ENCODE measurements around the gene NTN4. TPM values are rescaled to one million over a fixed set of nuclear protein-coding genes. Genes with fewer than 3 reads are reported as not detected.

NTN4 gene
- total RNA-seq, 1 donor from 2014 or later, result 336 TPM

- H3K36me3 Mint-ChIP-seq (ENCODE audit: low read depth), result peaks cover 37% of the 10 kb centered on the region
- no peaks in the 10 kb centered on the region for H3K27me3 Mint-ChIP-seq (ENCODE audit: low read depth)
- peaks cover 36% of the 10 kb centered on the region for H3K4me1 Mint-ChIP-seq (ENCODE audit: low read depth)
- no peak for TF ChIP-seq CTCF (IDR thresholded peaks at IDR 0.05)
- peaks cover 4% of the 10 kb centered on the region for H3K9me3 Mint-ChIP-seq (ENCODE audit: low read depth)
- H3K4me3 Mint-ChIP-seq (ENCODE audit: unreplicated experiment), result no peak overlapping the region
- no peak for DNase-seq (ENCODE audit: low spot score)
- peak overlapping the region; percentile 45 for H3K27ac Mint-ChIP-seq (ENCODE audit: unreplicated experiment)
These were observed 59.0 kb downstream of the NTN4 start for GRCh38 chr12:95731519-95731958.

- H3K4me1 Mint-ChIP-seq (ENCODE audit: low read depth), result peaks cover 35% of the 10 kb centered on the region
- no peak overlapping the region for H3K27ac Mint-ChIP-seq (ENCODE audit: unreplicated experiment)
- no peak overlapping the region for H3K4me3 Mint-ChIP-seq (ENCODE audit: unreplicated experiment)
- peaks cover 9% of the 10 kb centered on the region for H3K9me3 Mint-ChIP-seq (ENCODE audit: low read depth)
- H3K36me3 Mint-ChIP-seq (ENCODE audit: low read depth), result peaks cover 41% of the 10 kb centered on the region
- DNase-seq (ENCODE audit: low spot score), result no peak
- TF ChIP-seq CTCF (IDR thresholded peaks at IDR 0.05), result no peak
- no peaks in the 10 kb centered on the region for H3K27me3 Mint-ChIP-seq (ENCODE audit: low read depth)
These were observed 60.1 kb downstream of the NTN4 start for GRCh38 chr12:95730457-95730856.

- no peak overlapping the region for H3K4me3 Mint-ChIP-seq (ENCODE audit: unreplicated experiment)
- peaks cover 9% of the 10 kb centered on the region for H3K9me3 Mint-ChIP-seq (ENCODE audit: low read depth)
- DNase-seq (ENCODE audit: low spot score), result no peak
- peaks cover 36% of the 10 kb centered on the region for H3K4me1 Mint-ChIP-seq (ENCODE audit: low read depth)
- H3K36me3 Mint-ChIP-seq (ENCODE audit: low read depth), result peaks cover 34% of the 10 kb centered on the region
- TF ChIP-seq CTCF (IDR thresholded peaks at IDR 0.05), result no peak
- H3K27me3 Mint-ChIP-seq (ENCODE audit: low read depth), result no peaks in the 10 kb centered on the region
- H3K27ac Mint-ChIP-seq (ENCODE audit: unreplicated experiment), result no peak overlapping the region
These were observed 63.7 kb downstream of the NTN4 start for GRCh38 chr12:95726903-95727302.

- Mint-ChIP-seq H3K4me3 (ENCODE audit: unreplicated experiment) (no peak overlapping the region), H3K36me3 (ENCODE audit: low read depth) (peaks cover 36% of the 10 kb centered on the region), H3K27me3 (ENCODE audit: low read depth) (no peaks in the 10 kb centered on the region), H3K4me1 (ENCODE audit: low read depth) (peaks cover 51% of the 10 kb centered on the region), H3K9me3 (ENCODE audit: low read depth) (peaks cover 9% of the 10 kb centered on the region), H3K27ac (ENCODE audit: unreplicated experiment) (peak overlapping the region; percentile 19)
- DNase-seq (ENCODE audit: low spot score), result no peak
- no peak for TF ChIP-seq CTCF (IDR thresholded peaks at IDR 0.05)
These were observed 65.8 kb downstream of the NTN4 start for GRCh38 chr12:95724767-95725166.

GRCh38 chr12:95723693-95724384 is 66.7 kb downstream of the NTN4 start:
- H3K27ac Mint-ChIP-seq (ENCODE audit: unreplicated experiment), result peak overlapping the region; percentile 67
- H3K27me3 Mint-ChIP-seq (ENCODE audit: low read depth), result no peaks in the 10 kb centered on the region
- peaks cover 55% of the 10 kb centered on the region for H3K4me1 Mint-ChIP-seq (ENCODE audit: low read depth)
- no peak overlapping the region for H3K4me3 Mint-ChIP-seq (ENCODE audit: unreplicated experiment)
- peaks cover 34% of the 10 kb centered on the region for H3K36me3 Mint-ChIP-seq (ENCODE audit: low read depth)
- H3K9me3 Mint-ChIP-seq (ENCODE audit: low read depth), result peaks cover 9% of the 10 kb centered on the region
- no peak for DNase-seq (ENCODE audit: low spot score)
- no peak for TF ChIP-seq CTCF (IDR thresholded peaks at IDR 0.05)
